Psoas muscle (tissue), 8 donors: ENCODE results near the gene ENAH. TPM values are rescaled to one million over a fixed set of nuclear protein-coding genes. Genes with fewer than 3 reads are reported as not detected.

Experiments used
- ATAC-seq, 4 donors: fragments of 200-7000 bp; cut with Tn5 transposase; one replicate each; pipeline ENCODE4 v1.9.1; 2020; ENCODE audit warnings: moderate library complexity in 3 of 4, mild to moderate bottlenecking in 2 of 4
- DNase-seq, 2 donors: peaks; one replicate each; pipeline ENCODE4 v3.0.0-alpha.2; 2020
- H3K27ac ChIP-seq: fragments of 200-600 bp; one replicate; pipeline ENCODE4 v1.8.0; 2022
- H3K27me3 ChIP-seq, 3 donors: fragments of 200-600 bp in 1 of 3; one replicate each; pipeline versions ENCODE4 v1.6.1 to v1.8.0; 2013 to 2022; ENCODE audit warnings: low read length in 2 of 3, mild to moderate bottlenecking in 2 of 3, moderate library complexity in 1 of 3; ENCODE audit not compliant: insufficient read depth in 3 of 3
- H3K36me3 ChIP-seq, 2 donors: fragments of 200-600 bp in 1 of 2; one replicate each; pipeline versions ENCODE4 v1.6.1 to v1.8.0; 2013 to 2022; ENCODE audit warnings: low read depth in 1 of 2, mild to moderate bottlenecking in 1 of 2, moderate library complexity in 1 of 2; ENCODE audit not compliant: insufficient read depth in 1 of 2
- H3K4me1 ChIP-seq: fragments of 200-600 bp; one replicate; pipeline ENCODE4 v1.8.0; 2022
- H3K4me3 ChIP-seq: fragments of 200-600 bp; one replicate; pipeline ENCODE4 v1.8.0; 2022; ENCODE audit warnings: mild to moderate bottlenecking
- H3K9me3 ChIP-seq: fragments of 200-600 bp; one replicate; pipeline ENCODE4 v1.8.0; 2022
- CTCF ChIP-seq: fragments of 200-600 bp; IDR thresholded peaks from one replicate; pipeline ENCODE4 v1.8.0; 2022; ENCODE audit warnings: antibody characterized with exemption
- WGBS, 3 donors: extraction: QIAGEN DNeasy Blood & Tissue Kit; methylation state at CpG; one replicate each; pipeline versions ENCODE4 v1.1.6 to v1.1.7; 2013; 5-methylcytosine and 5-hydroxymethylcytosine counted together
- intact Hi-C, 2 donors: fragments of 100-400 bp; cut with DNase I; formaldehyde crosslinking; loops; one replicate each; pipeline versions ENCODE4 v1.11.0 to v1.14.2; 2022
- polyA plus RNA-seq, 3 donors: library from polyadenylated mRNA; stranded (reverse); fragments of 200-250 nt; gene quantifications; one replicate each; pipeline ENCODE4 v1.2.3, GENCODE V29; 2013
- total RNA-seq, 4 donors: library from RNA; stranded (reverse); fragmentation: NEBNext Ultra II Directional in 2 of 4; extraction: Animal tissue kit (Norgen Biotek cat#: 25700) in 2 of 4; gene quantifications; one replicate each; pipeline versions ENCODE4 v1.2.1 to v1.2.4, GENCODE V29; 2021 to 2023
- donor health status: healthy with polysubstance abuse.
- donor health status: DM: no; HTN: no; CAD: no; lungs with moderate emphysema.
- donor health status: Bipolar disorder and iron deficiency.
- donor health status: healthy.
- donor health status: DM: yes; HTN: yes; CAD: no.
- donor health status: DM: no; HTN: no; CAD: no.
- donor health status: DM: no; HTN: no; CAD: no.
- donor health status: DM: yes; HTN: yes; CAD: no.

The ENAH gene
- total and polyA plus RNA-seq, 7 donors: 17.1 to 262 (median 119) TPM

- Histone ChIP-seq H3K4me3 (no peak overlapping the region), H3K27me3 (no peaks in the 10 kb centered on the region), H3K4me1 (no peaks in the 10 kb centered on the region), H3K27ac (no peak overlapping the region), H3K9me3 (no peaks in the 10 kb centered on the region), H3K36me3 (no peaks in the 10 kb centered on the region)
- no peak for DNase-seq
- WGBS, 3 donors: 85 to 94% (median 88%) methylated on average over 25 of the region's 25 CpGs
- TF ChIP-seq CTCF: no peak
- no peak for ATAC-seq
- intact Hi-C loops: no loop called here
Observed at GRCh38 chr1:225451840-225452515, 200.9 kb downstream of the ENAH start.

- WGBS, 3 donors: 78 to 92% (median 83%) methylated on average over 6 of the region's 6 CpGs
- Histone ChIP-seq H3K36me3 (no peaks in the 10 kb centered on the region), H3K4me1 (no peaks in the 10 kb centered on the region), H3K4me3 (no peak overlapping the region), H3K27ac (no peak overlapping the region), H3K9me3 (no peaks in the 10 kb centered on the region), H3K27me3 (no peaks in the 10 kb centered on the region)
- TF ChIP-seq CTCF: no peak
- DNase-seq: no peak
- no peak for ATAC-seq
- intact Hi-C loops: no loop called here
Observed at GRCh38 chr1:225451340-225451739, 201.6 kb downstream of the ENAH start.

GRCh38 chr1:225450491-225451191, 202.3 kb downstream of the ENAH start:
- no peaks in the 10 kb centered on the region for H3K36me3 ChIP-seq
- H3K4me1 ChIP-seq: peaks cover 4% of the 10 kb centered on the region
- TF ChIP-seq CTCF: no peak
- WGBS, 3 donors: 55 to 60% (median 57%) methylated on average over 12 of the region's 12 CpGs
- DNase-seq: no peak
- no peak overlapping the region for H3K27ac ChIP-seq
- H3K9me3 ChIP-seq: no peaks in the 10 kb centered on the region
- intact Hi-C loops: no loop called here
- no peak overlapping the region for H3K4me3 ChIP-seq
- peak in 1 of 4 donors; percentile 14 for ATAC-seq
- H3K27me3 ChIP-seq: no peaks in the 10 kb centered on the region

- H3K27ac ChIP-seq: no peak overlapping the region
- no peak overlapping the region for H3K4me3 ChIP-seq
- H3K27me3 ChIP-seq: no peaks in the 10 kb centered on the region
- H3K4me1 ChIP-seq: peaks cover 8% of the 10 kb centered on the region
- intact Hi-C loops: no loop called here
- H3K9me3 ChIP-seq: no peaks in the 10 kb centered on the region
- no peak for TF ChIP-seq CTCF
- ATAC-seq (no peak), DNase-seq (no peak)
- H3K36me3 ChIP-seq: no peaks in the 10 kb centered on the region
- 81 to 92% (median 82%) methylated on average over 5 of the region's 5 CpGs for WGBS, 3 donors
Observed at GRCh38 chr1:225449774-225450173, 203.1 kb downstream of the ENAH start.
